HG02885 (cell line): ENCODE measurements around the gene FGF14.

Source experiments
- ATAC-seq: cut with Tn5 transposase; IDR thresholded peaks from one replicate; pipeline ENCODE4 v1.9.1; 2021; ENCODE audit warnings: mild to moderate bottlenecking; ENCODE audit not compliant: unreplicated experiment, poor library complexity

FGF14 gene

DNA sequence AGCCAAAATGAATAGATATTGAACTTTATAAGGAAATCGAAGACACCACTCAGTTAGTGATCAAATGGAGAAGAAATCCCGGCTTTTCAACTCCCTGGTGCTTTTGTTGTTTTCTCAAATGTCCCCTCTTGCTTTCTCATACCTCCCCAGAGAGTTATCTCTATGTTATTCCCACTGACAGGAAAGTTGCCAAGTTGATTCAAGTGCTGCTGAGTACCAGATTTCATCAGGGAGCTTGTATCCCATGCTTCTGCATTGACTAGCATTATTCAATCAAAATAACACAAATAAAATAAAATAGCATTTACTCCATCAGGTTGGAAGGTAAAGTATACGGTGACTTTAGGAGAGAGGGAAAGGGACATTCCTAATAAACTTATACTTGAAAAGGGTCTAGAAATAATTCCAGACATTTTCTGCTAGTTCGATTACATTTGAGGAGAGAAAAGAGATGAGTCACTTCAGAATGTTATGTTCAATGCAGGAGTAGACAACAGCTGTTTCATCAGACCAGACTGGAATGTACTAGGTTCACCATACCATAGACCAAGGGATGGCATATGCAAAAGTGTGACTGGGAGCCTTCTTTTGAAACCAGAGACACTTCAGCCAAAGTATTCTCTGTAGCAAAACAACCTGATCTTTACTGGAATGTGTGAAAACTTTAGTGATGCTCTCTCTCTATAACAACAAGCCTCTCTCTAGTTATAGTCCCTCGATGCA lies 397.8 kb downstream of the FGF14 start:
- ATAC-seq = no peak

- no peak for ATAC-seq
Observed at GRCh38 chr13:102002287-102002686, 399.6 kb downstream of the FGF14 start.

DNA sequence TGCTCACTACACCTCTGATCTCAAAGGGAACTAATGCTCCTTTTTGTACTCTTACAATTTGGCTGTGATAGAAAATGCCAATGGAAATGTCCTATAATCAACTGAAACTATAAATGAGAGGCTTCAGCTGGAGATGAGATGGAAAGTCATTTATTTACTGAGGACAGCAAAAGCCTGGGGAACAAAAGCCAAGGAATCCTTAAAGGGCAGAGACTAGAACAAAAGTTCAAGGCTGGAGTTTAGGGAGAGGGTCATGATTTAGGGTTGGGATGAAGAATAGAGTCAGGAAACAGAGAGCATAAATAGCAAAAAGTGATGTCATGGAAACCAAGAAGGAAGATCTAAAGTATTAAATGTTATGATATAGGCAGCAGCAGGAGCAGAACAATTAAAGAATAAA lies 401.1 kb downstream of the FGF14 start:
- ATAC-seq = no peak

DNA sequence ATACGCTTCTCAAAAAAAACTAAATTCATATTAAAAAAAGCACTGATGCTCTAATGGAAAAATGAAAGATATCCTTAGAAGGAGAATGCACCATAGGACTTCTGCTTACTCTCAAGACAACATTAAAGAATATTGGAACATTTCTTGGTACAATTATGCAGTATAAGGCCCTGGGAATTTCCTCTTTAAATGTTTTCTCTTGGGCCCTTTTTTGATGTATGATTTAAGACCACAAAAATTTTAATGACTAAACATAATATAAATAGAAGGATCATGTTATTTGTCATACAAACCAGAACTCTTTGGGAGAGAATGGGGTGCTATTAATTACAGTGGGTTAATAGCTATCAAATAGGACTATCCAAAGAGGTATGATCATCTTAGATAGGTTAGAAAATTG lies 403.7 kb downstream of the FGF14 start:
- ATAC-seq = no peak

- no peak for ATAC-seq
Observed at GRCh38 chr13:101996954-101997353, 404.9 kb downstream of the FGF14 start.

DNA sequence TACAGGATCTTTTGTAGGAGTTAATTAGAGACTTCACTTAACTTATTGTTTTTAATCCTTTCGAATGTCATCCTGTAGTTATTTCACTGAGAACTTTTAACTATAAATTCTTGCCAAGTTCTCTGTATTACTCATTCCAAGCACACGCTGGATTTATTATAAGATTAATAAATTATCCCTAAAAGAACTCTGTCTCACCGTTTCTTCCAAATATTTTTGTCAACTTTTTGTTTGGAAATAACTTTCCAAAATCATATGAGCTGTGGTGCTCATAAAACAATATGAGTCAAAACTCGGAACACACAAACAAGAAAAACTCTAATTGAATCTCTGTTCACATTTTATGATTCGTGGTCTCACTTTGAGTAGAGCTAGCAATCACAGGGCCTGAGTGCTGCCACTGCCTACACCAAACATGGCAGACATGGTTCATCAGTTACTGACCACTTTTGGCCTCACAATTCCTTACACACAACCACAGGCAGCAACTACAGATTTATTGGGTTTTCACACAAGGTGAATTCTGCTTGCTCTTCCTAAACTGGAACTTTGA lies 412.0 kb downstream of the FGF14 start:
- ATAC-seq = no peak

- ATAC-seq = no peak
Observed at GRCh38 chr13:101988140-101988539, 413.7 kb downstream of the FGF14 start.

DNA sequence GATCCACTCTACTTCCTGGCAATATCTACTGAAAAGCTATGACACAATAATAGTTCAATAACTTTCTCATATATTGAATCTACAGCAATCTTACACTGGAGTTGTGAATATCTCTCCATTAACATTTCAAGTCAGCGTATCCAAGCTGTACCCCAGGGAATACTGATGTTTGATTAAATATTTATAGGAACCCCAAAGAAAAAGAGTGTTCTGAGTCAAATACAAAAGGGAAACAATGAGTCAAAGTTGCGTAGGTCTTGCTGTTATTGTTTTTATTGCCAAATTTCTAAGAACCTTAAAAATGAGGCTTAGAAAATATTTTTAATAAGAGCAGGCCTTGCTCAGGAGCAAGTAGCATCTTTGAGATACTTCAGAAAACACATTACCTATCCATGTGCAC lies 415.5 kb downstream of the FGF14 start:
- no peak for ATAC-seq

DNA sequence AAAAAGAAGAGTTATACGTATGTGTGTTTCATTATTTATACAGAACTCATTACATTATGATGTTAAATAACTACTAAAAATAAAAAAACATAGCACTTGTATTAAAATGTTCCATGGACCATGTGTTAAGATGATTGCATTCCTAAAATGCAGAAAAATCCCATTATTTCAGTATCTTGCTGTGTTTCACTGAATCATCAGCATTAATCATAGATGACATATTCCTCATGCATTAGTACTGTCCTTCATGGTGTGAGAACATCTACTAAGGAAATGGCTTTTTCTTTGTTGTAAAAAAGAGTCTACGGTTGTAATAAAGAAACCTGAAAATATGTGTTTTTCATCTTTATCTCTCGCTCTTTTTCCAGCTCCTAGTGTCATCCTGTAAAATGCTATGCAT lies 416.5 kb downstream of the FGF14 start:
- ATAC-seq = no peak

- no peak for ATAC-seq
Observed at GRCh38 chr13:101982903-101983302, 418.9 kb downstream of the FGF14 start.

GRCh38 chr13:101979825-101980224 lies 422.0 kb downstream of the FGF14 start:
- no peak for ATAC-seq

DNA sequence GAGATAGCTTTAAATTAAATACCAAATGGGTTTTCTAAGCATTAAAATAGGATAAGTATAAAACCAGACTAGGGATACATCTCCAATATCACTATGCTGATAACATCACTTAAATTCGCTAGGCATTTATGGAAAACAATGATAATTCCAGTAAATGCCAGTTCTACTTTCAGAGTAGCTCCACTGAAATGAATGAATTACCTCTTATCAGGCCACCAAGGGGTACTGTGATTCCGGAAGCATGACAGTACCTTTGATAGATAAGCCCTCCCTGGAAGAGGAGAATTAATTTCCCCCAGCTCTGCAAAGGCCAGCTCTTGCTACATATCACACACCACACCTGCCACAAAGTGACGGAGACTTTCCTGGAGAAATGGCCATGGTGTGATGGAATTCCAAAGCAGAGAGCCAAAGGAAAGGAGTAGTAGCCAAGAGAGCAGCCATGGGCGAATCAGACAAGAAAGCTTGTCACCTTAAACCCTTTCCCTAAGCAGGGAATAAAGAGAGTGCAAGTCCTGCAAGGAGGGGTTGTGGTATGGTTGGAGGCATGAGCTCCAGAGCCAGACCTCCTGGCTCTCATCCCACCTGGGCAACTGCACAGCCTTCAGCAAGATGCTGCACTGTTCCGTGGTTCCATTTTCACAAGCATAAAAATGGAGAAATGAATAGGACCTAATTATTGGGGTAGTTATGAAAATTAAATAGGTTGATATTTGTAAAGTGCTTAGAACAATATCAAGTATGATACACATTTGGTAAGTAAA lies 423.1 kb downstream of the FGF14 start:
- no peak for ATAC-seq

GRCh38 chr13:101977475-101977874 lies 424.4 kb downstream of the FGF14 start:
- ATAC-seq = no peak

GRCh38 chr13:101972191-101972590 lies 429.7 kb downstream of the FGF14 start:
- no peak for ATAC-seq

DNA sequence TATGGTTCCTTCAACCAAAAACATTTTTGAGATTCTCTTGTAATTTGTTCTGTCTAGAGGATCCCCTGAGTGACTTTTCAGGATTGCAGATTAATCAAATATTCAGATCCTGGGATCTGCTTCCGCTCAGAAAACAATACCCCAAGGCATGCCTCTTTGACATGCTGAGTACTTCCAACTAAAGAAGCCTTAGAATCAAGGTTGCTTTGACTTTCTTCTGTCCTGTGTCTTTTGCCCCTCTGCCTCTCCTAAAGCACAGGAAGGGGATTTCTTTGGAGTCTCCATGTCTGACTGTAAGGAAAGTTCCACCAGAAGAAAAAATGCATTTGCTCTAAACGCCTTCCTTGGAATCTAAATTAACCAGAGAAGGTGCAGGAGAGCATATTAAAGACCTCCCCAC lies 431.5 kb downstream of the FGF14 start:
- no peak for ATAC-seq

DNA sequence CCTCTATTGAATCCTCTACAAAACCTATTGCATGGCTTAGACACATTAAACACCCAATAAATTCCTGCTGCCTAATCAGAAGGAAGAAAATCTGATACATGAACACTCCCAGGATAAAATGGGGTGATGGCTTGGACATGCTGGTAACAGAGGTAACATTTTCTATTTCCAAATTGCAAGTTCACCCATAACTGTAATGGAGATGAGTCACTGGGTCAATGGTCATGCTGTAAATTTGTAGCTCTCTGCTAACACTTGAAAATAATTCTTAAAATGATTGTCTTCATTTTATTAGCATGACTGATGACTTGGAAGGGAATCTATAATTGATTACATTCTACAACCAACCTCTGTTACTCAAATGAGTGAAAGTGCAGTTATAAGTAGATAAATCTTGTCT lies 434.1 kb downstream of the FGF14 start:
- ATAC-seq = no peak

DNA sequence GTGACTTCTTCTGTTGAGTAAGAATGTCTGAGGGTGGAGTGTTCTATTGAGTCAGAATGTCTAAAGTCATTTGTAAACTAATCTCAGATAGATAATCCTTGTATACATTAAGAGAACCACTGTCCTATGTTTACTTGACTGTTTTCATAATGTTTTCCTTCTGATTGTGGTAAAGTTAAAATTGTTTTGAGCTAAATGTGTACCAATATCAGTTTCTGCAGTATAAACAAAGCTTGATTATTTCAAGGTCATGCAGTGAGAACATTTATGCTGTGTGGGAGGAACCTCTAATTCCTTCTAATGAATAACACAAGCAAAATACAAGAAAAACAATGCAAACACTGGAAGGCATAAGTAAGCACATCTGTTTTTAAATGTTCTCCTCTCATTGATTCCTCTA lies 434.6 kb downstream of the FGF14 start:
- no peak for ATAC-seq

DNA sequence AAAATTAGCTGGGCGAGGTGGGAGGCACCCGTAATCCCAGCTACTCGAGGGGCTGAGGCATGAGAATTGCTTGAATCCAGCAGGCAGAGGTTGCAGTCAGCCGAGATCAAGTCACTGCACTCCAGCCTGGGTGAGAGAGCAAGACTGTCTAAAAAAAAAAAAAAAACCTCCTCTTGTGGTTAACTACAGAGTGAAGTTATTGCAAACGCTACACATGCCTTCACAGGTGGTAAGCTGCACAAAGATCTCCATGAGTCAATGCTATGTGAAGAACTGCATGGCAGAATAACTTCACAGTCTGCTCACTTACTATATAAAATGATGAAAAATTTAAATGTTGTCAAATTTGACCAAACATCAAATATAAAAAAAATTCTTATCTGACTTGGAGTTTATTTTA lies 436.8 kb downstream of the FGF14 start:
- ATAC-seq = no peak

GRCh38 chr13:101959016-101959415 lies 442.8 kb downstream of the FGF14 start:
- no peak for ATAC-seq

GRCh38 chr13:101955764-101956163 lies 446.1 kb downstream of the FGF14 start:
- no peak for ATAC-seq

GRCh38 chr13:101951114-101951513 lies 450.7 kb downstream of the FGF14 start:
- no peak for ATAC-seq

GRCh38 chr13:101949681-101950080 lies 452.2 kb downstream of the FGF14 start:
- no peak for ATAC-seq
